A673 (cell line): ENCODE results near the gene GALNT18.

Source experiments
- CTCF ChIP-seq: fragments of 300-800, 200-600 bp; sonication (generic); conservative IDR thresholded peaks from 2 replicates; pipeline ENCODE4 v1.5.1; 2017; ENCODE audit warnings: low read depth, mild to moderate bottlenecking, antibody characterized with exemption, low read length, moderate library complexity, mixed read lengths
- EZH2 ChIP-seq: fragments of 200-600 bp; sonication (generic); IDR thresholded peaks from 2 replicates; pipeline ENCODE4 v1.6.1; 2017; ENCODE audit warnings: borderline replicate concordance, low read depth, mild to moderate bottlenecking, mixed read lengths, antibody characterized with exemption, low read length; ENCODE audit not compliant: poor library complexity, severe bottlenecking

- TF ChIP-seq CTCF (no peak), EZH2 (no peak)
Measured at GRCh38 chr11:11661326-11662040, 39.7 kb upstream of the GALNT18 start.
